ENCODE data around the gene SCMH1.
"Not testable (repeated sequence)": the region's sequence is repeated elsewhere in the genome, so short reads cannot be mapped to it uniquely, and the experiment has no call there.

GRCh38 chr1:41134325-41134724 lies 107.8 kb downstream of the SCMH1 start:
- TF ChIP-seq, protein P1, sequence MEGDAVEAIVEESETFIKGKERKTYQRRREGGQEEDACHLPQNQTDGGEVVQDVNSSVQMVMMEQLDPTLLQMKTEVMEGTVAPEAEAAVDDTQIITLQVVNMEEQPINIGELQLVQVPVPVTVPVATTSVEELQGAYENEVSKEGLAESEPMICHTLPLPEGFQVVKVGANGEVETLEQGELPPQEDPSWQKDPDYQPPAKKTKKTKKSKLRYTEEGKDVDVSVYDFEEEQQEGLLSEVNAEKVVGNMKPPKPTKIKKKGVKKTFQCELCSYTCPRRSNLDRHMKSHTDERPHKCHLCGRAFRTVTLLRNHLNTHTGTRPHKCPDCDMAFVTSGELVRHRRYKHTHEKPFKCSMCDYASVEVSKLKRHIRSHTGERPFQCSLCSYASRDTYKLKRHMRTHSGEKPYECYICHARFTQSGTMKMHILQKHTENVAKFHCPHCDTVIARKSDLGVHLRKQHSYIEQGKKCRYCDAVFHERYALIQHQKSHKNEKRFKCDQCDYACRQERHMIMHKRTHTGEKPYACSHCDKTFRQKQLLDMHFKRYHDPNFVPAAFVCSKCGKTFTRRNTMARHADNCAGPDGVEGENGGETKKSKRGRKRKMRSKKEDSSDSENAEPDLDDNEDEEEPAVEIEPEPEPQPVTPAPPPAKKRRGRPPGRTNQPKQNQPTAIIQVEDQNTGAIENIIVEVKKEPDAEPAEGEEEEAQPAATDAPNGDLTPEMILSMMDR (IDR thresholded peaks at IDR 0.05; ENCODE audit: low read depth, low read length) = not testable (repeated sequence)
- TF ChIP-seq EZH2phosphoT487 (IDR thresholded peaks at IDR 0.05; ENCODE audit: low read depth) = not testable (repeated sequence)

Measured in OCI-LY3 (cell line).